ENCODE data around the gene OSBPL10. TPM values are rescaled to one million over a fixed set of nuclear protein-coding genes. Genes with fewer than 3 reads are reported as not detected.

Gene OSBPL10
- polyA plus RNA-seq, 2 of the 4 experiments (the other 2 are of a cell fraction): 9.2 to 17.0 TPM

- peaks cover 10% of the 10 kb centered on the region for H3K4me1 ChIP-seq
- POLR2A ChIA-PET: no interaction called here
- no peak overlapping the region for H3K4me3 ChIP-seq
- ATAC-seq (no peak), DNase-seq (ENCODE audit: low read depth in 1 of 2, low spot score in 1 of 2) (no peak), FAIRE-seq (no peak)
- H3K9me3 ChIP-seq: 0 out of 3 replicates have a peak, but pooled peaks cover 7% of the 10 kb centered on the region
- TF ChIP-seq MAZ (IDR thresholded peaks at IDR 0.05; ENCODE audit: borderline replicate concordance, low read depth, low read length) (no peak), MAFK (IDR thresholded peaks at IDR 0.05; ENCODE audit: partially characterized antibody) (peak; percentile 87)
- H3K27ac ChIP-seq: no peak overlapping the region
- H3K4me2 ChIP-seq: no peak overlapping the region
- 71% methylated on average over 4 of the region's 4 CpGs for WGBS (ENCODE audit: missing lambda C conversion rate)
- CTCF ChIA-PET: no interaction called here
Observed at GRCh38 chr3:31921837-31922236, 59.2 kb downstream of the OSBPL10 start.

- Histone ChIP-seq H3K9me3 (0 out of 3 replicates have a peak, but pooled peaks cover 7% of the 10 kb centered on the region), H3K4me1 (peaks cover 10% of the 10 kb centered on the region), H3K4me3 (no peak overlapping the region), H3K27ac (no peak overlapping the region), H3K4me2 (no peak overlapping the region)
- no peak for FAIRE-seq
- CTCF ChIA-PET: no interaction called here
- ATAC-seq: no peak
- no peak for DNase-seq (ENCODE audit: low read depth in 1 of 2, low spot score in 1 of 2)
- POLR2A ChIA-PET: no interaction called here
- 19% methylated on average over 1 of the region's 1 CpG for WGBS (ENCODE audit: missing lambda C conversion rate)
- TF ChIP-seq MYC (IDR thresholded peaks at IDR 0.05; ENCODE audit: borderline replicate concordance, low read length) (no peak), CHD4 (IDR thresholded peaks at IDR 0.05; ENCODE audit: borderline replicate concordance) (no peak), RARB (CRISPR knock-in tag; IDR thresholded peaks at IDR 0.05) (no peak), ZNF302 (CRISPR knock-in tag; IDR thresholded peaks at IDR 0.05) (no peak), EHMT2 (IDR thresholded peaks at IDR 0.05; ENCODE audit: low read depth) (no peak), CHD2 (IDR thresholded peaks at IDR 0.05; ENCODE audit: low read length, partially characterized antibody) (no peak), REST (IDR thresholded peaks at IDR 0.05) (no peak)
Observed at GRCh38 chr3:31920310-31920709, 60.8 kb downstream of the OSBPL10 start.

- Histone ChIP-seq H3K4me1 (peaks cover 10% of the 10 kb centered on the region), H3K9me3 (0 out of 3 replicates have a peak, but pooled peaks cover 7% of the 10 kb centered on the region), H3K27ac (no peak overlapping the region), H3K4me3 (no peak overlapping the region), H3K4me2 (no peak overlapping the region)
- no peak for FAIRE-seq
- WGBS (ENCODE audit: missing lambda C conversion rate): 62% methylated on average over 2 of the region's 2 CpGs
- no peak for TF ChIP-seq ZFP36 (IDR thresholded peaks at IDR 0.05; ENCODE audit: borderline replicate concordance, partially characterized antibody)
- no peak for TF ChIP-seq PHF8 (IDR thresholded peaks at IDR 0.05; ENCODE audit: borderline replicate concordance, low read depth)
- TF ChIP-seq CHD4 (IDR thresholded peaks at IDR 0.05; ENCODE audit: borderline replicate concordance): no peak
- no peak for TF ChIP-seq E2F6 (IDR thresholded peaks at IDR 0.05; ENCODE audit: borderline replicate concordance, low read depth)
- TF ChIP-seq MAFK (IDR thresholded peaks at IDR 0.05; ENCODE audit: partially characterized antibody): no peak
- TF ChIP-seq BCL3 (IDR thresholded peaks at IDR 0.05): no peak
- TF ChIP-seq NPAS2 (CRISPR knock-in tag; IDR thresholded peaks at IDR 0.05; ENCODE audit: borderline replicate concordance): no peak
- no peak for TF ChIP-seq HES2 (IDR thresholded peaks at IDR 0.05)
- no peak for TF ChIP-seq PBX3 (IDR thresholded peaks at IDR 0.05)
- TF ChIP-seq GATA3 (IDR thresholded peaks at IDR 0.05; ENCODE audit: borderline replicate concordance): no peak
- no peak for TF ChIP-seq POLR2AphosphoS2 (conservative IDR thresholded peaks at IDR 0.05; ENCODE audit: low read length)
- TF ChIP-seq EHMT2 (IDR thresholded peaks at IDR 0.05; ENCODE audit: low read depth): no peak
- no peak for TF ChIP-seq HOXA7 (CRISPR knock-in tag; IDR thresholded peaks at IDR 0.05)
- no peak for TF ChIP-seq CTCF (IDR thresholded peaks at IDR 0.05)
- TF ChIP-seq RCOR1 (IDR thresholded peaks at IDR 0.05; ENCODE audit: low read depth, low read length): no peak
- TF ChIP-seq HDAC2 (IDR thresholded peaks at IDR 0.05): no peak
- TF ChIP-seq HOXB13 (CRISPR knock-in tag; IDR thresholded peaks at IDR 0.05; ENCODE audit: low read depth): no peak
- TF ChIP-seq POLR2A (IDR thresholded peaks at IDR 0.05; ENCODE audit: low read length): no peak
- ChIA-PET POLR2A (no interaction called here), CTCF (no interaction called here)
- DNase-seq (ENCODE audit: low read depth in 1 of 2, low spot score in 1 of 2): no peak
- no peak for ATAC-seq
Observed at GRCh38 chr3:31919528-31919927, 61.5 kb downstream of the OSBPL10 start.

Data from A549 (cell line).